Left cardiac atrium (tissue), 4 donors: Measurements from ENCODE around the gene ARHGEF40. TPM values are rescaled to one million over a fixed set of nuclear protein-coding genes. Genes with fewer than 3 reads are reported as not detected.

Experiments used
- ATAC-seq, 2 donors: fragments of 200-7000 bp; cut with Tn5 transposase; one replicate each; pipeline ENCODE4 v1.9.1; 2020; ENCODE audit warnings: mild to moderate bottlenecking in 2 of 2, moderate library complexity in 2 of 2
- DNase-seq: peaks from one replicate; pipeline ENCODE4 v3.0.0-alpha.2; 2020
- intact Hi-C, 2 donors: fragments of 100-400 bp; cut with DNase I; formaldehyde crosslinking; loops; one replicate each; pipeline versions ENCODE4 v1.14.1 to v1.15.1; 2022 to 2023
- total RNA-seq, 2 donors: library from RNA; stranded (reverse); fragmentation: NEBNext Ultra II Directional; extraction: Animal tissue kit (Norgen Biotek cat#: 25700); gene quantifications; one replicate each; pipeline ENCODE4 v1.2.1, GENCODE V29; 2021
- donor health status: DM: no; HTN: yes; CAD: no.
- donor health status: DM: no; HTN: yes; CAD: no; lungs with severe emphysema.
- donor health status: DM: yes; HTN: yes; CAD: no.
- donor health status: Dilated cardiomyopathy.

ARHGEF40 gene
- total RNA-seq, 2 donors from 2014 or later, result 24.9 to 25.5 TPM

DNA sequence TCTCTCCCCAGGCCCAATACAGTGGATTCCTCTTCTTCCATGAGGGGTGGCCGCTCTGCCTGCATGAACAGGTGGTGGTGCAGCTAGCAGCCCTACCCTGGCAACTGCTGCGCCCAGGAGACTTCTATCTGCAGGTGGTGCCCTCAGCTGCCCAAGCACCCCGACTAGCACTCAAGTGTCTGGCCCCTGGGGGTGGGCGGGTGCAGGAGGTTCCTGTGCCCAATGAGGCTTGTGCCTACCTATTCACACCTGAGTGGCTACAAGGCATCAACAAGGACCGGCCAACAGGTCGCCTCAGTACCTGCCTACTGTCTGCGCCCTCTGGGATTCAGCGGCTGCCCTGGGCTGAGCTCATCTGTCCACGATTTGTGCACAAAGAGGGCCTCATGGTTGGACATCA is 3.8 kb downstream of the ARHGEF40 start:
- DNase-seq, result no peak
- intact Hi-C loops, result no loop called here

DNA sequence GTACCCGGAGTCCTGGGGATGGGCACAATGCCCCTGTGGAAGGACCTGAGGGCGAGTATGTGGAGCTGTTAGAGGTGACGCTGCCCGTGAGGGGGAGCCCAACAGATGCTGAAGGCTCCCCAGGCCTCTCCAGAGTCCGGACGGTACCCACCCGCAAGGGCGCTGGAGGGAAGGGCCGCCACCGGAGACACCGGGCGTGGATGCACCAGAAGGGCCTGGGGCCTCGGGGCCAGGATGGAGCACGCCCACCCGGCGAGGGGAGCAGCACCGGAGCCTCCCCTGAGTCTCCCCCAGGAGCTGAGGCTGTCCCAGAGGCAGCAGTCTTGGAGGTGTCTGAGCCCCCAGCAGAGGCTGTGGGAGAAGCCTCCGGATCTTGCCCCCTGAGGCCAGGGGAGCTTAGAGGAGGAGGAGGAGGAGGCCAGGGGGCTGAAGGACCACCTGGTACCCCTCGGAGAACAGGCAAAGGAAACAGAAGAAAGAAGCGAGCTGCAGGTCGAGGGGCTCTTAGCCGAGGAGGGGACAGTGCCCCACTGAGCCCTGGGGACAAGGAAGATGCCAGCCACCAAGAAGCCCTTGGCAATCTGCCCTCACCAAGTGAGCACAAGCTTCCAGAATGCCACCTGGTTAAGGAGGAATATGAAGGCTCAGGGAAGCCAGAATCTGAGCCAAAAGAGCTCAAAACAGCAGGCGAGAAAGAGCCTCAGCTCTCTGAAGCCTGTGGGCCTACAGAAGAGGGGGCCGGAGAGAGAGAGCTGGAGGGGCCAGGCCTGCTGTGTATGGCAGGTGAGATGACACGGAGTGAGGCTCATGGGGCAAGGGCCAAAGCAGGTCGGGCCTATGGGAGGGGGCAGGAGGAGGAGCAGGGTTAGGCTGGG is 4.5 kb downstream of the ARHGEF40 start:
- intact Hi-C loops, result no loop called here
- ATAC-seq (no peak), DNase-seq (no peak)

More for the DNA sequence above, 3.8 kb downstream of the ARHGEF40 start:
- no peak for ATAC-seq

DNA sequence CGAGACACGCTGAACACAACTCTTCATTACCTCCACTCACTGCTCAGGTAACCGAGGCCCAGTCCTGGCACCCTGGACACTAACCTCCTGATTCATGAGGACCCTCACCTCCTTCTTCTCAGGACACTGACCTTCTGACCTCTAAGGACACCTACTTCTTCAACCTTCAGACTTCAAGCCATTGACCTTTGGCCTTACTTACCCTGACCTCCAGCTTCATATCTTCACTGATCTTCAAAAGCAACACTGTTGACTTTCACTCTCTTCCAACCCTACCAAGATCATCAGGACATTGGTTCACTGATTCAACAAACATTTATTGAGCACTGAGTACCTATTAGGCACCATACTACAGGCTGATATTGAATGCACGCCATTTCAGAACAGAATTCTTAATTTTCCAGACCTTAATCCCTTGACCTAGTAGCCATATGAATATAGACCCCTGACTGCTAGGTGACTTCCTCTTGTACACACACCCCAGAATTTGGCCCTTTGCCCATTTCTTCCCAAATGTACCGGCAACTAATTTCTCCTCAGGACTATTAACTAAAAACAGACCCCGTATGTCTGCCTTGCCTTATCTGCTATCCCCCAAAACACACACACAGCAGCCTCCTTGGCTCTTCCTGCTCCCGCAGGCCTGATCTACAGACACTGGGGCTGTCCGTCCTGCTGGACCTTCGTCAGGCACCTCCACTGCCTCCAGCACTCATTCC is 5.8 kb downstream of the ARHGEF40 start:
- intact Hi-C loops, result no loop called here
- ATAC-seq (no peak), DNase-seq (no peak)

DNA sequence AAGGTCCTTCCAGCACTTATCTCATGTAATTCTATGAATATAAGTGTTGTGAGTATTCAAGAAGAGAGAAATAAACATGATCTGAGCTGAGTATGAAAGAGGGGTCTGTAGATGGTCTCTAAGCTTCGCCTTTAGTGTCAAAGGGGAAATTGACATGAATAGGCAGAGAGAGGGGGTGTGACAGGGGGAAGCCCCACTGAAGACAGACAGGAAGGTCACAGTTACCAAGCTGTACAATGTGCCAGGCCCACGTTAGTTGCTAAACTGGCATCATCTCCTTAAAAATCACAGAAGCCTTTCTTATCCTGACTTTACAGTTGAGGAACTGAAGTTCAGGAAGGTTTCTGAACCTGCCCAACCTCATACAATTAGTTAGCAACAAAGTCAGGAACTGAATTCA is 7.6 kb downstream of the ARHGEF40 start:
- ATAC-seq (no peak), DNase-seq (no peak)
- intact Hi-C loops, result no loop called here

DNA sequence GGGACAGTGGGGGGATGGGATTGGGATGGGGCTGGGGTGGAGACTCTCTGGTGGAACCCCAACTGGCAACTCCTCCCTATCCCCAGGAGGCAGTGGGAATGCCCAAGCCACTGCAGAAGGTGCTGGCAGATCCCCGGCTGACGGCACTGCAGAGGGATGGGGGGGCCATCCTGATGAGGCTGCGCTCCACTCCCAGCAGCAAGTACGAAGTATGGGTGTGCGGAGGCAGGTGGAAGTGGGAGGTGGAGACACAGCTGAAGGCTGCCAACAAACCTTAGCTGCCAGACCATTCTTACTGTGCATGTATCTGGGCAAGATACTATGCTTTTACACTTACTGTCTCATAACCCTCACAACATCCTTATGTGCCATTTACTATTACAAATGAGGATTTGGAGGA is 8.2 kb downstream of the ARHGEF40 start:
- intact Hi-C loops, result no loop called here
- no peak for ATAC-seq
- DNase-seq, result no peak

DNA sequence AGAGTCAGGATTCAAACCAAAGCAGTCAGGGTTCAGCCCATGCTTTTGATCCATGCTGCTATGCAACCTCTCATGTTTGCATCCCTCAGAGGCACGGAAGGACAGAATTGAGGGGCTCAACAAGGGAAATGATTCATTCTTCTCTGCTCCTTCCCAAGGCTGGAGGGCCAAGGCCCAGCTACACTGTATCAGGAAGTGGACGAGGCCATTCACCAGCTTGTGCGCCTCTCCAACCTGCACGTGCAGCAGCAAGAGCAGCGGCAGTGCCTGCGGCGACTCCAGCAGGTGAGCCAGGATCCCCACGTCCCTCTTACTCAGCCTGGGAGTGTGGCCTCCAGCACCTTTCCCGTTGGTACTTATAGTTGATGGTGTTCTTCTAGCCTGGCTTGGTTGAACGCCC is 8.6 kb downstream of the ARHGEF40 start:
- ATAC-seq, result no peak
- intact Hi-C loops, result no loop called here

DNA sequence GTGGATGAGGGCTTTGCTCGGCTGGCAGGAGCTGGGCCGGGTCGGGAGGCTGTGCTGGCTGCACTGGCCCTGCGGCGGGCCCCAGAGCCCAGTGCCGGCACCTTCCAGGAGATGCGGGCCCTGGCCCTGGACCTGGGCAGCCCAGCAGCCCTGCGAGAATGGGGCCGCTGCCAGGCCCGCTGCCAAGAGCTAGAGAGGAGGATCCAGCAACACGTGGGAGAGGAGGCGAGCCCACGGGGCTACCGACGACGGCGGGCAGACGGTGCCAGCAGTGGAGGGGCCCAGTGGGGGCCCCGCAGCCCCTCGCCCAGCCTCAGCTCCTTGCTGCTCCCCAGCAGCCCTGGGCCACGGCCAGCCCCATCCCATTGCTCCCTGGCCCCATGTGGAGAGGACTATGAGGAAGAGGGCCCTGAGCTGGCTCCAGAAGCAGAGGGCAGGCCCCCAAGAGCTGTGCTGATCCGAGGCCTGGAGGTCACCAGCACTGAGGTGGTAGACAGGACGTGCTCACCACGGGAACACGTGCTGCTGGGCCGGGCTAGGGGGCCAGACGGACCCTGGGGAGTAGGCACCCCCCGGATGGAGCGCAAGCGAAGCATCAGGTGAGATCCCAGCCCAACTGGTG is 11.5 kb downstream of the ARHGEF40 start:
- ATAC-seq, result no peak
- intact Hi-C loops, result no loop called here
- no peak for DNase-seq

More for the DNA sequence above, 8.6 kb downstream of the ARHGEF40 start:
- DNase-seq, result no peak

DNA sequence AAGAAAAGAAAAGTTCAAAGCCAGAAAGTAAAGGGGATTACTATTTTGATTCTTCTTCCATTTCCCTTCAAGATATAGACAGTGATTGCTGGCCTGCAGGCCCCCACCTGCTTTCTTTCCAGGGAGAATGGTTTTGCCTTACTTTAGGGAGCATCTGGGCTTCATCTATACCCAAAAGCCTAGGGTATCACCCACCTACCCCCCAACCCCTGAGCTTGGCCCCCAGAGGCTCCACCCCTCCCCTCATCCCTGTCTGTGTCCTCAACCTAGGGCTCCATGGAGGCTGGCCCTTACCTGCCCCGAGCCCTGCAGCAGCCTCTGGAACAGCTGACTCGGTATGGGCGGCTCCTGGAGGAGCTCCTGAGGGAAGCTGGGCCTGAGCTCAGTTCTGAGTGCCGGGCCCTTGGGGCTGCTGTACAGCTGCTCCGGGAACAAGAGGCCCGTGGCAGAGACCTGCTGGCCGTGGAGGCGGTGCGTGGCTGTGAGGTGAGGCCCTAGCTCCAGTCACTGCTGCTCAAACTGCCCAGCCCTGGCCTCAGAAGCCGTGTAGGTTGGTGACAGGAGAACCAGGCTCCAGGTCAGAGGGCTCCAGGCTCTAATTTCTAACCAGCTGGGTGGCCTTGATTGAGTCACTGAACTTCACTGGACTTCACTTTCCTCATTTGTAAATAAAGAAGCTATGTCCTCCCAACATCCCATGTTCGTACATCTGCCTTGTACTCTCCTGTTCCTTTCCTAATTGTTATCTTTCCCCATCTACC is 13.6 kb downstream of the ARHGEF40 start:
- DNase-seq, result no peak
- ATAC-seq, result peak in 1 of 2 donors; percentile 38
- intact Hi-C loops, result no loop called here

DNA sequence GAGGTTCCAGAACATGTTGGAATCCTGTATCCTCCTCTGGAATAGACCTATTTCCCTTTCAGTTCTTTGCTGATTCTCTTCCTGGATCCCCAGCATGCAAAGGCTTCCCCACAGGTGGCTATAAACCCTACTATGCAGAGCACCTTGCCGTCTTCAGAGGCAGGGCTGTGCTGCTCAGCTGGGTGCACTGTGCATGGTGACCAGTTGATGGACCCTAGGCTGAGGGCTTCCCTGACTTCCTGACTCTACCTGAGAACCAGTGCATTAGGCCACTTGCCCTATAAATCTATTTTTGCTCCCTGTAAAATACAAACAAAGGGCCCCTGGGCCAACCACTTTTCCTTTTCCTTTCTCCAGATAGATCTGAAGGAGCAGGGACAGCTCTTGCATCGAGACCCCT is 14.3 kb downstream of the ARHGEF40 start:
- intact Hi-C loops, result no loop called here
- no peak for DNase-seq
- ATAC-seq, result no peak

DNA sequence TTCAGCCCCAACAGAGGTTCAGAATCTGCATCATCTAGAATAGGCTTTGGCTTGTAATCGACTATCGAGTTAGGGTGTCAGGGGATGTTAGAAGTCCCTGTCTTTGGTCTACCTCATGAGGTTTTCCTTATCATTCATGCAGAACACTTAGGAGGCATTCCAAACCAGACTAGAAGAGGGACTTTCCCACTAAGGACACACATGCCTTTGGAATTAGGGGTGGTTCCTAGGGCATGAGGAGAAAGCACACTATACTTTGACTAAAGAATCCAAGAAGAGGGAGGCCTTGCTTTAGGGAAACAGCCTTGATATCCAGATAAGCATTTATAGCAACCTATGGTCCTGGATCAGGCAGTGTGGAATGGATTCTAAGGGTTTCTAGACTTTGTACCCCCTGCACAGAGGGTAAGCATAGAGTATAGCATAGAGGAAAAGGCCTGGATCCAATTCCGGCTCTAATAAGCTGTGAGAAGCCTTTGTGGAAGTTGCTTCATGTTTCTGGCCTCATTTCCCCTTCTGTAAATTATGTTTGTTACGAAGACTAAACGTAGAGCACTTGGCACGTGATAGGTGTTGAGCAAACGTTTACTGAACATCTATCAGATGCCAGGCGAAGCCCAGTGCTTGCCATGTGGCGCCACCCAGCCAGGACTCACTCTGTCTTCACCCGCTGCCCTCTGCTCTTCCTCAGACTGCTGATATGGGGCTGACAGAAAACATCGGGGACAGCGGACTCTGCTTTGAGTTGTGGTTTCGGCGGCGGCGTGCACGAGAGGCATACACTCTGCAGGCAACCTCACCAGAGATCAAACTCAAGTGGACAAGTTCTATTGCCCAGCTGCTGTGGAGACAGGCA is 15.1 kb downstream of the ARHGEF40 start:
- ATAC-seq (peak; percentile 8 to 48), DNase-seq (no peak)
- intact Hi-C loops, result no loop called here

DNA sequence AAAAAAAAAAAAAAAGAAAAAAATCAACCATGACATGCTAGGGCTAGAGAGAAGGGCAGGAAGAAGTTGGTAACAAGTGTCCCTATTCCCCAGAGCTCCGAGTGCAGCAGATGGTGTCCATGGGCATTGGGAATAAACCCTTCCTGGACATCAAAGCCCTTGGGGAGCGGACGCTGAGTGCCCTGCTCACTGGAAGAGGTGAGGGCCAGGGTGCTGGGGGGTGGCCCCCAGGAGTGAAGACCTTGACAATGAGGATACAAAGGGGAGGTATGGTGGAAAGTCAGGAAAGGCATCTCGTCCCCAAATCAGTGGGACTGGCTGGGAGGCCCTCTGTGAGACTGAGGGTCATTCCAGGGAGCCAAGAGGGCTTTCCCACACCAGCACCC is 16.8 kb downstream of the ARHGEF40 start:
- ATAC-seq, result no peak
- intact Hi-C loops, result no loop called here
- no peak for DNase-seq

DNA sequence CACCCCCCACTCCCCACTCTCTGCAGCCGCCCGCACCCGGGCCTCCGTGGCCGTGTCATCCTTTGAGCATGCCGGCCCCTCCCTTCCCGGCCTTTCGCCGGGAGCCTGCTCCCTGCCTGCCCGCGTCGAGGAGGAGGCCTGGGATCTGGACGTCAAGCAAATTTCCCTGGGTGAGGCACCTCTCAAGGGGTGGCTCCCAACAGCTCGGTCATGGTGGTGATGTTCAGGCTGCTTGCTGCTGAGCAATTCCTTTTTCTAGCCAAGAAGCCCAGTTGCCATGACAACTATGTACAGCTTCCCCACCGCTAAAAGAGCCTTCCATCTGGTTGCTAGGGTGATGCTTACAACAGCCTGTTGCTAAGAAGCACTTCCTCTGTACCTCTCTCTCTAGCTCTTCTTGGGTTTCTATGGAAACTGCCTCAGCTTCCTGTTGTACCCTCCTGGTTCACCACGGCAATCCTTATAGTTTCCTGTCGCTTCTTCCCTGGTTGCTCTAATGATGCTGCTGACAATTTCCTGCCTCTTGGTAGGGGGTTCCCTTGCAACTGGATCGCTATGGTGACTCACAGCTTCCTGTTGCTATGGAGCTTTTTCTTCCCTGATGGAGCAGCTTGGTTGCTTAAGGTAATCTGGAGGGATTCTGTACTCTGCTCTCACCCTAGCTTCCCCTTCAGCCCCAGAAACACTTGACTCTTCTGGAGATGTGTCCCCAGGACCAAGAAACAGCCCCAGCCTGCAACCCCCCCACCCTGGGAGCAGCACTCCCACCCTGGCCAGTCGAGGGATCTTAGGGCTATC is 17.4 kb downstream of the ARHGEF40 start:
- ATAC-seq (peak; percentile 1 to 27), DNase-seq (no peak)
- intact Hi-C loops, result no loop called here

DNA sequence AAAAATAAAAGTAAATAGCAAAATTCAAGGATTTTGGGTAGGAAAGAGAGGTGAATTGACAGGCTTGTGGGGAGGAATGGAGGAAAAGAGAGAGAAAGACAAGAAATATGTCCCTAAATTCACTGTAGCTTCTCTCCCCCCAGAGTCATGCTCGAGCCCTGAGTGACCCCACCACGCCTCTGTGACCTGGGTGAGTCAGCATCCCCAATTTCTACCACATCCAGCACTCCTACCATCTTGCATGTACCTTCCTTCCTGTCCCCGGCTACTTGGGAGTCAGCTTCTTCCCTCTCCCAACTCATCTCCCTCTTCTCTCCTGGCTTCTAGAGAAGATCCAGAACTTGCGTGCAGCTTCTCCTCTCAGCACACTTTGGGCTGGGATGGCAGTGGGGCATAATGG is 18.6 kb downstream of the ARHGEF40 start:
- ATAC-seq, result no peak
- intact Hi-C loops, result no loop called here

DNA sequence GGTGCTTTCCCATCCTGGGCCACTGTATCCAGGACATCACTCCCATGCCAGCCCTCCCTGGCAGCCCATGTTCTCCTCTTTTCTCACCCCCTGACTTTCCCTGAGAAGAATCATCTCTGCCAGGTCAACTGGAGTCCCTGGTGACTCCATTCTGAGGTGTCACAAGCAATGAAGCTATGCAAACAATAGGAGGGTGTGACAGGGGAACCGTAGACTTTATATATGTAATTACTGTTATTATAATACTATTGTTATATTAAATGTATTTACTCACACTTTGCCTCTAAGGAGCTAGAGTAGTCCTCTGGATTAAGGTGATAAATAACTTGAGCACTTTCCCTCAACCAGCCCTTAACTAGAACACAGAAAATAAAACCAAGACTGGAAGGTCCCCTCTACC is 19.2 kb downstream of the ARHGEF40 start:
- DNase-seq (no peak), ATAC-seq (no peak)
- intact Hi-C loops, result no loop called here

More for the DNA sequence above, 18.6 kb downstream of the ARHGEF40 start:
- DNase-seq, result no peak

DNA sequence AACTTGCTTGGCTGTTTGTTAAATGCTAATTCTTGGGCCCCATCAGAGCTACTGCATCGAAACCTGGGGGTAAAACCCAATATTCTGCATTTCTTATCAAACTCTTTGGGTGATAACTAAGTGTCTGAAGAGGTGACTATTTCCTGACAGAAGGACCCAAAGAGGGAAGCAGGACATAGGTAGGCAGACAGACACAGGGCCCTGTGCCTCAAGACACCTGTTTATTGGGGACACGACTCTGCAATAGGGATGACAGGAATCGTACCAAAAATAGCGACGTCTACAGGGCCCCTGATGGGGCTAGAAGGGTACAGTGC is 19.7 kb downstream of the ARHGEF40 start:
- ATAC-seq (no peak), DNase-seq (no peak)
- intact Hi-C loops, result loop anchor here (5.0 kb wide), 1 partner anchor 73 kb away; no protein-coding TSS in a partner anchor

DNA sequence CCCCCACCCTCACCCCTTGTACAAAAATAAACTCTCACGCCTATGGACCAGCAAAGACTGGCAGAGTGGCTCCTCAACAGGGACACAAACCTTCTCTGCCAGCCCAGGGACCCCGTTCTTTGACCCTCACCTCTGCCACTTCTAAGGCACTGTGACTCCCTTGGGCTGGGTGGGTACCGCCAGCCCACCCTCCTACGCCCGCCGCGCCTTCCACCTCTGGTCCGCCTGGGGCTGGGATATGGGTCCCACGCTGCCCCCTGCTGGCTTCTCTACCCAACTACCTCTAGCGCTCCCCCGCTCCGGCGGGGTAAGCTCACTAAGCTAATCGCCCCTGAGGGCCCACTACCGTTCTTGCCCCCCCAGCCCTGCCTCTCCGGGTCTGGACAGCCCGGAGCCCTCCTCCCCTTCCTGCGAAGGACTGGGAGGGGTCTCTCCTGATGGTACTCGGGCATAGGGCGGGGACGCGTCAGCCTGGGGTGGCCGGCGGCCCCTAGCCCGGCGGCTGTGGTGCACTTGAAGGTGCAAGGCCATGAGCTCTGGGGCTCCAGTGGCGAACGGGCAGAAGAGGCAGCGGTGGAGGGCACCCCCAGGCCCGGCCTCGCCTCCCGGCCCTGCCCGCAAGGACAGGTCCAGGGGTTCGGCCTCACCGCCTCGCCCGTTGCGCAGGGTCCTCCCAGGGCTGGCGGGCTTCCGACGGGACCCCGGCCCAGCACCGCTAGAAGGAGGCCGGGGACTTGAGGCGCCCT is 20.3 kb downstream of the ARHGEF40 start:
- intact Hi-C loops, result loop anchor here (5.0 kb wide), 1 partner anchor 73 kb away; no protein-coding TSS in a partner anchor
- ATAC-seq (no peak), DNase-seq (no peak)
